GM12873 (cell line): Measurements from ENCODE around the gene ACOX1.

Experiments
- CTCF ChIP-seq: IDR thresholded peaks from 2 replicates; pipeline ENCODE4 v1.5.1; 2012; ENCODE audit warnings: low read depth, mild to moderate bottlenecking, moderate library complexity, low read length, control low read depth; ENCODE audit not compliant: insufficient read depth; ENCODE audit errors: missing control alignments

ACOX1 gene

GRCh38 chr17:76013377-76013932, 34.5 kb upstream of the ACOX1 start:
- TF ChIP-seq CTCF = no peak

GRCh38 chr17:76011951-76012350, 33.0 kb upstream of the ACOX1 start:
- TF ChIP-seq CTCF = no peak

- TF ChIP-seq CTCF = no peak
These were observed 31.1 kb upstream of the ACOX1 start for GRCh38 chr17:76009969-76010661.

GRCh38 chr17:76009447-76009846, 30.5 kb upstream of the ACOX1 start:
- no peak for TF ChIP-seq CTCF

- TF ChIP-seq CTCF = no peak
These were observed 29.9 kb upstream of the ACOX1 start for GRCh38 chr17:76008630-76009425.

- no peak for TF ChIP-seq CTCF
These were observed 29.2 kb upstream of the ACOX1 start for GRCh38 chr17:76008208-76008607.

- no peak for TF ChIP-seq CTCF
These were observed 28.8 kb upstream of the ACOX1 start for GRCh38 chr17:76007850-76008165.
